Neural cell (in vitro differentiated cells): ENCODE measurements around the gene MAGI2.

Experiments
- CTCF ChIP-seq: fragments of 450-650 bp; IDR thresholded peaks from 2 replicates; pipeline ENCODE4 v1.5.1; 2014; ENCODE audit warnings: antibody characterized with exemption, mild to moderate bottlenecking, moderate library complexity; ENCODE audit not compliant: poor library complexity, severe bottlenecking
- EP300 ChIP-seq: fragments of 450-650 bp; conservative IDR thresholded peaks from 2 replicates; pipeline ENCODE4 v1.6.1; 2014; ENCODE audit warnings: antibody characterized with exemption, mild to moderate bottlenecking, moderate library complexity; ENCODE audit not compliant: poor library complexity, severe bottlenecking
- EZH2 ChIP-seq: fragments of 200-600, 300-800 bp; shearing (Covaris generic), sonication (generic); IDR thresholded peaks from 2 replicates; pipeline ENCODE4 v1.6.1; 2014; ENCODE audit warnings: antibody characterized with exemption, low read length, borderline replicate concordance, mild to moderate bottlenecking; ENCODE audit not compliant: insufficient read depth, poor library complexity, severe bottlenecking
- MXI1 ChIP-seq: fragments of 450-650 bp; conservative IDR thresholded peaks from 2 replicates; pipeline ENCODE4 v1.6.1; 2014; ENCODE audit warnings: antibody characterized with exemption, mild to moderate bottlenecking; ENCODE audit not compliant: poor library complexity, severe bottlenecking
- POLR2AphosphoS5 ChIP-seq: IDR thresholded peaks from 2 replicates; pipeline ENCODE4 v1.6.1; 2012
- RAD21 ChIP-seq: fragments of 450-650 bp; conservative IDR thresholded peaks from 2 replicates; pipeline ENCODE4 v1.6.1; 2014; ENCODE audit warnings: antibody characterized with exemption, mild to moderate bottlenecking, moderate library complexity
- TAF1 ChIP-seq: IDR thresholded peaks from 2 replicates; pipeline ENCODE4 v1.6.1; 2012; ENCODE audit warnings: low read depth
- TF ChIP-seq, protein P1 (sequence below): IDR thresholded peaks from 2 replicates; pipeline ENCODE4 v1.6.1; 2012; ENCODE audit warnings: borderline replicate concordance

DNA sequence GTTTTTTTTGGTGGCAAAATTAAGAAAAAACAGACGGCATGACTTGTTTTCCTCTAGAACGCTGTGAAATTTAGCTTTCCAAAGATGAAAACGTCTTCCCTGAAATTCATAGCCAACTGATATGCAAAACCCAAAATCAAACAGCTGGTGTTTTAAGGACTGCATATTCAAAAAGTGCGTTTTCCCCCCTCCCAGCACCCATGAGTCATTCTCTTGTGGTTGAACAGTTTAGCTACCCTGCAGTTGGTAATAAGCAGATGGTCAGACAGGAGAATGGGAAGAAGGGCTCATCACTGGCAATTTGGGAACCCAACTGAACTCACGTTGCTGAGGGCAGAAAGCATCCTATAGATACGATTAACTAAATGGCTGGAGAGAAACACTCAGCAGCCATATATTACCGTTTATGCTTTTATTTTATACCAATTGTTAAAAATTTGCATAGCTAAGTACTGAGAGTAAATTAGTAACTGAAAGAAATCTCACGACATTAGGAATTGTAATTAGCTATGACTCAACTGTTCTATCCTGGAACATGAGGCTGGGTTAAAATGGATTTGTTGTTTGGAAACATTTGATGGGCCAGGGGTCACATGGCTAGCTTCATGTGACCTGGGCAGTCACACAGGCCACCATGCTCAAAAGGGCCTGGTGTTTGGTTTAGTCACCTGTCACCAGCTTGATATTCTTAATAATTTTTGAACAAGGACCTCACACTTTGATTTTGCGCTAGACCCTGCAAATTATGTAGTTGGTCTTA, 1311.8 kb downstream of the MAGI2 start:
- TF ChIP-seq CTCF (no peak), EZH2 (no peak), POLR2AphosphoS5 (no peak), MXI1 (no peak), RAD21 (no peak), TAF1 (no peak), EP300 (no peak)
- TF ChIP-seq, protein P1, sequence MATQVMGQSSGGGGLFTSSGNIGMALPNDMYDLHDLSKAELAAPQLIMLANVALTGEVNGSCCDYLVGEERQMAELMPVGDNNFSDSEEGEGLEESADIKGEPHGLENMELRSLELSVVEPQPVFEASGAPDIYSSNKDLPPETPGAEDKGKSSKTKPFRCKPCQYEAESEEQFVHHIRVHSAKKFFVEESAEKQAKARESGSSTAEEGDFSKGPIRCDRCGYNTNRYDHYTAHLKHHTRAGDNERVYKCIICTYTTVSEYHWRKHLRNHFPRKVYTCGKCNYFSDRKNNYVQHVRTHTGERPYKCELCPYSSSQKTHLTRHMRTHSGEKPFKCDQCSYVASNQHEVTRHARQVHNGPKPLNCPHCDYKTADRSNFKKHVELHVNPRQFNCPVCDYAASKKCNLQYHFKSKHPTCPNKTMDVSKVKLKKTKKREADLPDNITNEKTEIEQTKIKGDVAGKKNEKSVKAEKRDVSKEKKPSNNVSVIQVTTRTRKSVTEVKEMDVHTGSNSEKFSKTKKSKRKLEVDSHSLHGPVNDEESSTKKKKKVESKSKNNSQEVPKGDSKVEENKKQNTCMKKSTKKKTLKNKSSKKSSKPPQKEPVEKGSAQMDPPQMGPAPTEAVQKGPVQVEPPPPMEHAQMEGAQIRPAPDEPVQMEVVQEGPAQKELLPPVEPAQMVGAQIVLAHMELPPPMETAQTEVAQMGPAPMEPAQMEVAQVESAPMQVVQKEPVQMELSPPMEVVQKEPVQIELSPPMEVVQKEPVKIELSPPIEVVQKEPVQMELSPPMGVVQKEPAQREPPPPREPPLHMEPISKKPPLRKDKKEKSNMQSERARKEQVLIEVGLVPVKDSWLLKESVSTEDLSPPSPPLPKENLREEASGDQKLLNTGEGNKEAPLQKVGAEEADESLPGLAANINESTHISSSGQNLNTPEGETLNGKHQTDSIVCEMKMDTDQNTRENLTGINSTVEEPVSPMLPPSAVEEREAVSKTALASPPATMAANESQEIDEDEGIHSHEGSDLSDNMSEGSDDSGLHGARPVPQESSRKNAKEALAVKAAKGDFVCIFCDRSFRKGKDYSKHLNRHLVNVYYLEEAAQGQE = no peak
